HL-60 (cell line): ENCODE results near the gene HCN2.

ENCODE experiments used
- DNase-seq, 2 experiments: peaks; one replicate each; pipeline ENCODE4 v3.0.0-alpha.2; 2010 to 2020; ENCODE audit warnings: low read depth in 1 of 2, low spot score in 1 of 2
- H3K27ac ChIP-seq: fragments of 250-450 bp; sonication (Bioruptor Pico); replicated peaks from 2 replicates; pipeline ENCODE4 v1.5.1; 2020; ENCODE audit warnings: mild to moderate bottlenecking, moderate library complexity
- H3K27me3 ChIP-seq: fragments of 250-450 bp; sonication (Bioruptor Pico); 2 replicates; pipeline ENCODE4 v1.5.1; 2021; ENCODE audit warnings: mild to moderate bottlenecking, moderate library complexity; ENCODE audit not compliant: insufficient read depth, poor library complexity, severe bottlenecking
- H3K4me3 ChIP-seq: replicated peaks from 2 replicates; pipeline ENCODE4 v1.5.1; 2011; ENCODE audit warnings: mild to moderate bottlenecking, control low read depth, low read length; ENCODE audit not compliant: insufficient read depth
- GABPA ChIP-seq: IDR thresholded peaks from 2 replicates; pipeline ENCODE4 v1.6.1; 2012; ENCODE audit warnings: low read depth
- POLR2AphosphoS5 ChIP-seq: IDR thresholded peaks from 2 replicates; pipeline ENCODE4 v1.6.1; 2012; ENCODE audit warnings: low read depth
- SPI1 ChIP-seq: IDR thresholded peaks from 2 replicates; pipeline ENCODE4 v1.6.1; 2012; ENCODE audit warnings: low read depth, mild to moderate bottlenecking, borderline replicate concordance
- TF ChIP-seq, protein P1 (sequence below): IDR thresholded peaks from one replicate; pipeline ENCODE4 v1.5.1; 2011; ENCODE audit warnings: low read length, control low read depth, inconsistent platforms; ENCODE audit not compliant: insufficient read depth
- TF ChIP-seq, protein P2 (sequence below): IDR thresholded peaks from 2 replicates; pipeline ENCODE4 v1.6.1; 2012; ENCODE audit warnings: low read depth; ENCODE audit not compliant: insufficient replicate concordance

HCN2 gene

GRCh38 chr19:593505-593904, 3.8 kb downstream of the HCN2 start:
- H3K27ac ChIP-seq: no peak overlapping the region
- no peak for DNase-seq
- H3K4me3 ChIP-seq: no peak overlapping the region
- TF ChIP-seq, protein P1, sequence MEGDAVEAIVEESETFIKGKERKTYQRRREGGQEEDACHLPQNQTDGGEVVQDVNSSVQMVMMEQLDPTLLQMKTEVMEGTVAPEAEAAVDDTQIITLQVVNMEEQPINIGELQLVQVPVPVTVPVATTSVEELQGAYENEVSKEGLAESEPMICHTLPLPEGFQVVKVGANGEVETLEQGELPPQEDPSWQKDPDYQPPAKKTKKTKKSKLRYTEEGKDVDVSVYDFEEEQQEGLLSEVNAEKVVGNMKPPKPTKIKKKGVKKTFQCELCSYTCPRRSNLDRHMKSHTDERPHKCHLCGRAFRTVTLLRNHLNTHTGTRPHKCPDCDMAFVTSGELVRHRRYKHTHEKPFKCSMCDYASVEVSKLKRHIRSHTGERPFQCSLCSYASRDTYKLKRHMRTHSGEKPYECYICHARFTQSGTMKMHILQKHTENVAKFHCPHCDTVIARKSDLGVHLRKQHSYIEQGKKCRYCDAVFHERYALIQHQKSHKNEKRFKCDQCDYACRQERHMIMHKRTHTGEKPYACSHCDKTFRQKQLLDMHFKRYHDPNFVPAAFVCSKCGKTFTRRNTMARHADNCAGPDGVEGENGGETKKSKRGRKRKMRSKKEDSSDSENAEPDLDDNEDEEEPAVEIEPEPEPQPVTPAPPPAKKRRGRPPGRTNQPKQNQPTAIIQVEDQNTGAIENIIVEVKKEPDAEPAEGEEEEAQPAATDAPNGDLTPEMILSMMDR: no peak
- TF ChIP-seq, protein P2, sequence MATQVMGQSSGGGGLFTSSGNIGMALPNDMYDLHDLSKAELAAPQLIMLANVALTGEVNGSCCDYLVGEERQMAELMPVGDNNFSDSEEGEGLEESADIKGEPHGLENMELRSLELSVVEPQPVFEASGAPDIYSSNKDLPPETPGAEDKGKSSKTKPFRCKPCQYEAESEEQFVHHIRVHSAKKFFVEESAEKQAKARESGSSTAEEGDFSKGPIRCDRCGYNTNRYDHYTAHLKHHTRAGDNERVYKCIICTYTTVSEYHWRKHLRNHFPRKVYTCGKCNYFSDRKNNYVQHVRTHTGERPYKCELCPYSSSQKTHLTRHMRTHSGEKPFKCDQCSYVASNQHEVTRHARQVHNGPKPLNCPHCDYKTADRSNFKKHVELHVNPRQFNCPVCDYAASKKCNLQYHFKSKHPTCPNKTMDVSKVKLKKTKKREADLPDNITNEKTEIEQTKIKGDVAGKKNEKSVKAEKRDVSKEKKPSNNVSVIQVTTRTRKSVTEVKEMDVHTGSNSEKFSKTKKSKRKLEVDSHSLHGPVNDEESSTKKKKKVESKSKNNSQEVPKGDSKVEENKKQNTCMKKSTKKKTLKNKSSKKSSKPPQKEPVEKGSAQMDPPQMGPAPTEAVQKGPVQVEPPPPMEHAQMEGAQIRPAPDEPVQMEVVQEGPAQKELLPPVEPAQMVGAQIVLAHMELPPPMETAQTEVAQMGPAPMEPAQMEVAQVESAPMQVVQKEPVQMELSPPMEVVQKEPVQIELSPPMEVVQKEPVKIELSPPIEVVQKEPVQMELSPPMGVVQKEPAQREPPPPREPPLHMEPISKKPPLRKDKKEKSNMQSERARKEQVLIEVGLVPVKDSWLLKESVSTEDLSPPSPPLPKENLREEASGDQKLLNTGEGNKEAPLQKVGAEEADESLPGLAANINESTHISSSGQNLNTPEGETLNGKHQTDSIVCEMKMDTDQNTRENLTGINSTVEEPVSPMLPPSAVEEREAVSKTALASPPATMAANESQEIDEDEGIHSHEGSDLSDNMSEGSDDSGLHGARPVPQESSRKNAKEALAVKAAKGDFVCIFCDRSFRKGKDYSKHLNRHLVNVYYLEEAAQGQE: no peak
- TF ChIP-seq SPI1 (no peak), GABPA (no peak), POLR2AphosphoS5 (no peak)
- peaks cover 21% of the 10 kb centered on the region for H3K27me3 ChIP-seq

DNA sequence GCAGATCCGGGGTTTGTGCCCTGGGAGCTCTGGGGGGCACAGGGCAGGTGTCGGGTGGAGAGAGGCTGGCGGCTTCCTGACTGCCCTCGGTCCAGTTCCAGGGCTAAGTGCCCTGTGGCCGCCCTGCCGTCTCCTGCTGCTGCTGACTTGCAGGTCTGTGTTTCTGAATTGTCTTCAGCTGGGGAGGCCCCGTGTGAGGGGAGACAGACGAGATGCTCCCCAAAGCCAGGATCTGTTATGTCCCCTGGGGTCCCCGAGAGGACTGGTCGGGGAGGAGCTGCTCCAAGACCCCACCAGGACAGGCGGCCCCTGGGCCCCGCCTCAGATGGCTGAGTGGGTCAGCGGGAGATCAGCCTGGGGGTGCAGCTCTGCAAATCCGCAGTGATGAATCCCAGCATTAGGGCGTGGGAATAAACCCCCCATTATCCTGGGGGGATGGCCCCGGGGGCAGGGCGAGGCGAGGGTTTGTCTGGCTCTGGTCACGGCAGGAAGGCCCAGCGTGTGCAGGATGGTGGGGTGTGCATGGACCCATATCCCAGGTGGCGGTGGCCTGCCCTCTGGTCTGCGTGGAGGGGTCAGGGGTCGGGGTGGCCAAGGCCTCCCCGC, 4.7 kb downstream of the HCN2 start:
- Histone ChIP-seq H3K4me3 (no peak overlapping the region), H3K27ac (no peak overlapping the region), H3K27me3 (peaks cover 12% of the 10 kb centered on the region)
- TF ChIP-seq POLR2AphosphoS5: no peak
- TF ChIP-seq, protein P2: no peak
- no peak for TF ChIP-seq SPI1
- TF ChIP-seq, protein P1: no peak
- no peak for TF ChIP-seq GABPA
- DNase-seq: no peak

DNA sequence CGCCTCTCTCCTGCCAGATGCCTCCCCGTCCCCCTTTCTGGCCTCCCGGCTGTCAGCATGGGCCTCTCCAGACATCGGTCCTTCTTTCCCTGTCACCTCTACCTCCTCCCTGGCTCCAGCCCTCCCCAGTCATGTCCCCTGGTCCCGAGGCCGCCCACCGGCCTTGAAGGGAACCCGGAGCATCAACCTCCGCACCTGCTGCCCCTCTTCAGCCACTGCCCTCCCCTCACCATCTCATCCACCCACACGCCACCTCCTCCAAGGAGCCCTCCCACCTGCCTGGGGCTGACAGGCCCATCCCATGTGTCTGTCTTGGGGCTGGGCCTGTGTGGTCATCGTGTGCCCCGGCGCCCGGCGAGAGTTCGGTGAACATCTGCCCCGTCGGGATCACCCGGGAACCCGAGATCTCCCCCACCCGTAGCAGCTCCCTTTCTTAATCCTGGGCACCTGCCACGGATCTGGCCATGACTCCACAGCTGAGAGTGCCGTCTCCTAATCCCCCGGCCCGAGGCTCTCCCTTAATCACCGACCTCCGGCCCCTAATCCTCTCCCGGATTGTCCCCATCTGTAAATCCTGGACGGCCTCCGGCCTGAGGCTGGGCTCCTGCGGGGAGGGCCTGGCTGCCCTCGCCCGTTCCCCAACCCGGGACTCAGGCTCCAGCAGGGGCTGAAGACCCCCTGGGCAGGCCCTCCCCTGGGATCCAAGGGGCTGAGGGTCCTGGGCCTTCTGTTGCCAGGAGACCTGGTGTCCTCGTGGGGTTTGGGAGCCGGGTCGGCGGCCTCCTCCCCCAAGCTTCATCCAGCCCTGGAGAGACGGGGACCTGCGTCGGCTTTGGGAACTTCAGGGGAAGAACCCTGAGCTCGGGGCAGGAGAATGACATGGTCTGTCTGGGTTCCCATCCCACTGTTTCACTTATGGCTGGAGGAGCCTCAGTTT, 5.9 kb downstream of the HCN2 start:
- H3K4me3 ChIP-seq: no peak overlapping the region
- TF ChIP-seq GABPA (no peak), POLR2AphosphoS5 (no peak), SPI1 (no peak)
- TF ChIP-seq, protein P1: no peak
- TF ChIP-seq, protein P2: no peak
- peaks cover 12% of the 10 kb centered on the region for H3K27me3 ChIP-seq
- H3K27ac ChIP-seq: no peak overlapping the region
- no peak for DNase-seq
